RWPE2 (cell line): ENCODE measurements around the gene C2orf15.

Experiments
- ATAC-seq: fragments of 200-7000 bp; cut with Tn5 transposase; 3 replicates; pipeline ENCODE4 v1.9.1; 2021; ENCODE audit warnings: low read depth
- DNase-seq: peaks from one replicate; pipeline ENCODE4 v3.0.0-alpha.2; 2020; ENCODE audit warnings: low spot score
- H3K27ac ChIP-seq: fragments of 450-650 bp; 2 replicates; pipeline ENCODE4 v1.5.1; 2017; ENCODE audit warnings: mild to moderate bottlenecking; ENCODE audit not compliant: poor library complexity, severe bottlenecking
- H3K27me3 ChIP-seq: fragments of 250-450 bp; sonication (Bioruptor Pico); 2 replicates; pipeline ENCODE4 v1.5.1; 2021; ENCODE audit warnings: mild to moderate bottlenecking, moderate library complexity; ENCODE audit not compliant: insufficient read depth, poor library complexity, severe bottlenecking
- H3K36me3 ChIP-seq: fragments of 250-450 bp; sonication (Bioruptor Pico); 2 replicates; pipeline ENCODE4 v1.5.1; 2020; ENCODE audit warnings: low read depth, mild to moderate bottlenecking, moderate library complexity
- H3K4me1 ChIP-seq: fragments of 250-450 bp; sonication (Bioruptor Pico); 2 replicates; pipeline ENCODE4 v1.5.1; 2021; ENCODE audit warnings: mild to moderate bottlenecking, moderate library complexity; ENCODE audit not compliant: insufficient read depth, poor library complexity, severe bottlenecking
- H3K4me3 ChIP-seq: fragments of 250-450 bp; sonication (Bioruptor Pico); 2 replicates; pipeline ENCODE4 v1.5.1; 2021; ENCODE audit warnings: mild to moderate bottlenecking, moderate library complexity; ENCODE audit not compliant: severe bottlenecking
- H3K9me3 ChIP-seq: fragments of 250-450 bp; sonication (Bioruptor Pico); 2 replicates; pipeline ENCODE4 v1.5.1; 2021; ENCODE audit warnings: mild to moderate bottlenecking, moderate library complexity; ENCODE audit not compliant: severe bottlenecking
- CTCF ChIP-seq: fragments of 450-650 bp; IDR thresholded peaks from one replicate; pipeline ENCODE4 v1.5.1; 2017; ENCODE audit warnings: mild to moderate bottlenecking, moderate library complexity; ENCODE audit not compliant: poor library complexity, severe bottlenecking

C2orf15 gene

GRCh38 chr2:99141110-99142108 is at the start of gene C2orf15:
Gene C2orf15, plus strand, starts transcription at chr2:99141707. Its CDS starts 8,852 bp downstream, at chr2:99150559.
- DNase-seq (peak; percentile 98), ATAC-seq (peak; percentile 91)
- Histone ChIP-seq H3K27me3 (no peaks in the 10 kb centered on the region), H3K4me1 (peaks cover 3% of the 10 kb centered on the region), H3K9me3 (no peaks in the 10 kb centered on the region), H3K27ac (peak within 1 kb of the TSS; percentile 52), H3K36me3 (no peaks in the 10 kb centered on the region), H3K4me3 (peak within 1 kb of the TSS; percentile 80)
- TF ChIP-seq CTCF = no peak

- DNase-seq = no peak
- Histone ChIP-seq H3K27me3 (no peaks in the 10 kb centered on the region), H3K27ac (no peak overlapping the region), H3K36me3 (no peaks in the 10 kb centered on the region), H3K4me3 (no peak overlapping the region), H3K9me3 (no peaks in the 10 kb centered on the region), H3K4me1 (no peaks in the 10 kb centered on the region)
- no peak for TF ChIP-seq CTCF
- no peak for ATAC-seq
Observed at GRCh38 chr2:99096728-99097127, 44.8 kb upstream of the C2orf15 start.

GRCh38 chr2:99101697-99102096 is 39.8 kb upstream of the C2orf15 start:
- ATAC-seq (no peak), DNase-seq (no peak)
- no peak for TF ChIP-seq CTCF
- Histone ChIP-seq H3K27me3 (no peaks in the 10 kb centered on the region), H3K36me3 (no peaks in the 10 kb centered on the region), H3K27ac (no peak overlapping the region), H3K9me3 (no peaks in the 10 kb centered on the region), H3K4me3 (no peak overlapping the region), H3K4me1 (no peaks in the 10 kb centered on the region)

GRCh38 chr2:99104006-99104405 is 37.5 kb upstream of the C2orf15 start:
- no peaks in the 10 kb centered on the region for H3K36me3 ChIP-seq
- H3K9me3 ChIP-seq = no peaks in the 10 kb centered on the region
- no peak for TF ChIP-seq CTCF
- no peak for DNase-seq
- ATAC-seq = no peak
- no peak overlapping the region for H3K4me3 ChIP-seq
- no peaks in the 10 kb centered on the region for H3K4me1 ChIP-seq
- H3K27me3 ChIP-seq = no peaks in the 10 kb centered on the region
- no peak overlapping the region for H3K27ac ChIP-seq

- Histone ChIP-seq H3K36me3 (no peaks in the 10 kb centered on the region), H3K4me3 (no peak overlapping the region), H3K9me3 (no peaks in the 10 kb centered on the region), H3K4me1 (peaks cover 2% of the 10 kb centered on the region), H3K27ac (no peak overlapping the region), H3K27me3 (no peaks in the 10 kb centered on the region)
- no peak for TF ChIP-seq CTCF
- ATAC-seq (no peak), DNase-seq (no peak)
Observed at GRCh38 chr2:99106913-99107312, 34.6 kb upstream of the C2orf15 start.
